ENCODE measurements around the gene ATP5PD.

Gene ATP5PD

GRCh38 chr17:75003957-75004355, 42.8 kb downstream of the ATP5PD start:
- Histone ChIP-seq H3K27ac (ENCODE audit: low read length) (no peak overlapping the region), H3K4me3 (ENCODE audit: low read length) (no peak overlapping the region), H3K79me2 (ENCODE audit: low read length) (no peaks in the 10 kb centered on the region), H3K27me3 (ENCODE audit: low read depth, low read length) (no peaks in the 10 kb centered on the region), H3K4me2 (ENCODE audit: low read length) (no peak overlapping the region), H3K36me3 (replicated peaks; ENCODE audit: low read depth, low read length) (no peaks in the 10 kb centered on the region), H3K9me3 (ENCODE audit: insufficient read depth, low read length) (no peaks in the 10 kb centered on the region), H3K4me1 (ENCODE audit: low read length) (no peaks in the 10 kb centered on the region), H4K20me1 (ENCODE audit: insufficient read depth, low read length) (no peaks in the 10 kb centered on the region), H3K9ac (ENCODE audit: low read length) (no peak overlapping the region), H2AFZ (ENCODE audit: low read depth, low read length) (no peak overlapping the region)
- TF ChIP-seq CTCF (IDR thresholded peaks at IDR 0.05; ENCODE audit: low read depth, low read length) (no peak), EZH2phosphoT487 (IDR thresholded peaks at IDR 0.05; ENCODE audit: low read depth) (no peak)

- Histone ChIP-seq H3K27ac (ENCODE audit: low read length) (no peak overlapping the region), H3K36me3 (replicated peaks; ENCODE audit: low read depth, low read length) (no peaks in the 10 kb centered on the region), H3K27me3 (ENCODE audit: low read depth, low read length) (no peaks in the 10 kb centered on the region), H3K4me1 (ENCODE audit: low read length) (no peaks in the 10 kb centered on the region), H2AFZ (ENCODE audit: low read depth, low read length) (no peak overlapping the region), H3K9me3 (ENCODE audit: insufficient read depth, low read length) (no peaks in the 10 kb centered on the region), H3K4me3 (ENCODE audit: low read length) (no peak overlapping the region), H3K9ac (ENCODE audit: low read length) (no peak overlapping the region), H3K4me2 (ENCODE audit: low read length) (no peak overlapping the region), H4K20me1 (ENCODE audit: insufficient read depth, low read length) (no peaks in the 10 kb centered on the region), H3K79me2 (ENCODE audit: low read length) (no peaks in the 10 kb centered on the region)
- TF ChIP-seq CTCF (IDR thresholded peaks at IDR 0.05; ENCODE audit: low read depth, low read length), result no peak
- no peak for TF ChIP-seq EZH2phosphoT487 (IDR thresholded peaks at IDR 0.05; ENCODE audit: low read depth)
These were observed 43.5 kb downstream of the ATP5PD start for GRCh38 chr17:75003070-75003956.

GRCh38 chr17:75001915-75002843, 44.6 kb downstream of the ATP5PD start:
- H3K9me3 ChIP-seq (ENCODE audit: insufficient read depth, low read length), result no peaks in the 10 kb centered on the region
- TF ChIP-seq EZH2phosphoT487 (IDR thresholded peaks at IDR 0.05; ENCODE audit: low read depth) (no peak), CTCF (IDR thresholded peaks at IDR 0.05; ENCODE audit: low read depth, low read length) (no peak)
- H3K4me3 ChIP-seq (ENCODE audit: low read length), result no peak overlapping the region
- no peak overlapping the region for H3K9ac ChIP-seq (ENCODE audit: low read length)
- no peak overlapping the region for H2AFZ ChIP-seq (ENCODE audit: low read depth, low read length)
- H3K27ac ChIP-seq (ENCODE audit: low read length), result no peak overlapping the region
- no peaks in the 10 kb centered on the region for H3K27me3 ChIP-seq (ENCODE audit: low read depth, low read length)
- no peaks in the 10 kb centered on the region for H3K79me2 ChIP-seq (ENCODE audit: low read length)
- no peaks in the 10 kb centered on the region for H4K20me1 ChIP-seq (ENCODE audit: insufficient read depth, low read length)
- H3K4me1 ChIP-seq (ENCODE audit: low read length), result no peaks in the 10 kb centered on the region
- no peak overlapping the region for H3K4me2 ChIP-seq (ENCODE audit: low read length)
- no peaks in the 10 kb centered on the region for H3K36me3 ChIP-seq (replicated peaks; ENCODE audit: low read depth, low read length)

- H3K4me3 ChIP-seq (ENCODE audit: low read length), result no peak overlapping the region
- no peaks in the 10 kb centered on the region for H3K79me2 ChIP-seq (ENCODE audit: low read length)
- H3K9me3 ChIP-seq (ENCODE audit: insufficient read depth, low read length), result no peaks in the 10 kb centered on the region
- no peak for TF ChIP-seq EZH2phosphoT487 (IDR thresholded peaks at IDR 0.05; ENCODE audit: low read depth)
- no peak for TF ChIP-seq CTCF (IDR thresholded peaks at IDR 0.05; ENCODE audit: low read depth, low read length)
- no peaks in the 10 kb centered on the region for H3K36me3 ChIP-seq (replicated peaks; ENCODE audit: low read depth, low read length)
- H2AFZ ChIP-seq (ENCODE audit: low read depth, low read length), result no peak overlapping the region
- no peak overlapping the region for H3K9ac ChIP-seq (ENCODE audit: low read length)
- H3K27me3 ChIP-seq (ENCODE audit: low read depth, low read length), result no peaks in the 10 kb centered on the region
- H3K4me2 ChIP-seq (ENCODE audit: low read length), result no peak overlapping the region
- no peaks in the 10 kb centered on the region for H4K20me1 ChIP-seq (ENCODE audit: insufficient read depth, low read length)
- no peaks in the 10 kb centered on the region for H3K4me1 ChIP-seq (ENCODE audit: low read length)
- no peak overlapping the region for H3K27ac ChIP-seq (ENCODE audit: low read length)
These were observed 47.2 kb downstream of the ATP5PD start for GRCh38 chr17:74999523-74999922.

All from OCI-LY3 (cell line).